ENCODE results near the gene FOXP1.

FOXP1 gene

GRCh38 chr3:71523628-71524027 lies 59.9 kb downstream of the FOXP1 start:
- H3F3A ChIP-seq (ENCODE audit: insufficient read depth) = no peaks in the 10 kb centered on the region
- H3K79me2 ChIP-seq (ENCODE audit: insufficient read depth, low read length) = no peaks in the 10 kb centered on the region
- no peaks in the 10 kb centered on the region for H3K36me3 ChIP-seq (ENCODE audit: low read length)
- no peaks in the 10 kb centered on the region for H3K9me2 ChIP-seq (replicated peaks; ENCODE audit: insufficient read depth, low read length)
- no peak overlapping the region for H3K4me3 ChIP-seq (ENCODE audit: insufficient read depth, low read length, poor library complexity, severe bottlenecking)
- no peak overlapping the region for H3K4me2 ChIP-seq (ENCODE audit: low read depth, low read length, poor library complexity, severe bottlenecking)
- H3K27me3 ChIP-seq (ENCODE audit: low read length) = no peaks in the 10 kb centered on the region
- H2AFZ ChIP-seq (ENCODE audit: low read depth, low read length, severe bottlenecking) = no peak overlapping the region
- H4K20me1 ChIP-seq (ENCODE audit: low read depth, low read length) = no peaks in the 10 kb centered on the region
- TF ChIP-seq CTCF (IDR thresholded peaks at IDR 0.05; ENCODE audit: insufficient read depth, low read length, poor library complexity, severe bottlenecking) (no peak), EZH2phosphoT487 (conservative IDR thresholded peaks at IDR 0.05; ENCODE audit: low read length) (no peak)
- no peak overlapping the region for H3K9ac ChIP-seq (ENCODE audit: low read length)
- no peak overlapping the region for H3K27ac ChIP-seq (ENCODE audit: low read depth, low read length)
- no peaks in the 10 kb centered on the region for H3K9me3 ChIP-seq (ENCODE audit: insufficient read depth, low read length)

GRCh38 chr3:71521940-71522876 lies 61.3 kb downstream of the FOXP1 start:
- H3K4me2 ChIP-seq (ENCODE audit: low read depth, low read length, poor library complexity, severe bottlenecking) = no peak overlapping the region

GRCh38 chr3:71521021-71521352 lies 62.5 kb downstream of the FOXP1 start:
- no peaks in the 10 kb centered on the region for H3K9me2 ChIP-seq (replicated peaks; ENCODE audit: insufficient read depth, low read length)
- no peaks in the 10 kb centered on the region for H3K9me3 ChIP-seq (ENCODE audit: insufficient read depth, low read length)
- H3K27me3 ChIP-seq (ENCODE audit: low read length) = no peaks in the 10 kb centered on the region
- no peaks in the 10 kb centered on the region for H3K79me2 ChIP-seq (ENCODE audit: insufficient read depth, low read length)
- H3K4me3 ChIP-seq (ENCODE audit: insufficient read depth, low read length, poor library complexity, severe bottlenecking) = no peak overlapping the region
- no peaks in the 10 kb centered on the region for H3K36me3 ChIP-seq (ENCODE audit: low read length)
- H3F3A ChIP-seq (ENCODE audit: insufficient read depth) = no peaks in the 10 kb centered on the region
- no peak overlapping the region for H2AFZ ChIP-seq (ENCODE audit: low read depth, low read length, severe bottlenecking)
- no peak for TF ChIP-seq CTCF (IDR thresholded peaks at IDR 0.05; ENCODE audit: insufficient read depth, low read length, poor library complexity, severe bottlenecking)
- no peak for TF ChIP-seq EZH2phosphoT487 (conservative IDR thresholded peaks at IDR 0.05; ENCODE audit: low read length)
- no peak overlapping the region for H3K9ac ChIP-seq (ENCODE audit: low read length)
- no peaks in the 10 kb centered on the region for H4K20me1 ChIP-seq (ENCODE audit: low read depth, low read length)
- H3K27ac ChIP-seq (ENCODE audit: low read depth, low read length) = no peak overlapping the region
- no peak overlapping the region for H3K4me2 ChIP-seq (ENCODE audit: low read depth, low read length, poor library complexity, severe bottlenecking)

More at GRCh38 chr3:71521940-71522876, 61.3 kb downstream of the FOXP1 start:
- TF ChIP-seq EZH2phosphoT487 (conservative IDR thresholded peaks at IDR 0.05; ENCODE audit: low read length) = no peak
- TF ChIP-seq CTCF (IDR thresholded peaks at IDR 0.05; ENCODE audit: insufficient read depth, low read length, poor library complexity, severe bottlenecking) = no peak
- Histone ChIP-seq H2AFZ (ENCODE audit: low read depth, low read length, severe bottlenecking) (no peak overlapping the region), H3K27ac (ENCODE audit: low read depth, low read length) (no peak overlapping the region), H3K9me2 (replicated peaks; ENCODE audit: insufficient read depth, low read length) (no peaks in the 10 kb centered on the region), H3F3A (ENCODE audit: insufficient read depth) (no peaks in the 10 kb centered on the region), H3K79me2 (ENCODE audit: insufficient read depth, low read length) (no peaks in the 10 kb centered on the region), H3K9ac (ENCODE audit: low read length) (no peak overlapping the region), H3K9me3 (ENCODE audit: insufficient read depth, low read length) (no peaks in the 10 kb centered on the region), H4K20me1 (ENCODE audit: low read depth, low read length) (no peaks in the 10 kb centered on the region), H3K36me3 (ENCODE audit: low read length) (no peaks in the 10 kb centered on the region), H3K4me3 (ENCODE audit: insufficient read depth, low read length, poor library complexity, severe bottlenecking) (no peak overlapping the region), H3K27me3 (ENCODE audit: low read length) (no peaks in the 10 kb centered on the region)

All from SU-DHL-6 (cell line).